Activated T-cell treated with anti-CD3 and anti-CD28 coated beads, Interleukin-2, amount 50 U/mL, for 48 hours (primary cell): ENCODE measurements around the gene ZMAT5.
A peak's percentile ranks its signal among the peaks of the same experiment; 100 is the strongest.
"Not testable (repeated sequence)": the region's sequence is repeated elsewhere in the genome, so short reads cannot be mapped to it uniquely, and the experiment has no call there.

Experiments
- DNase-seq, 2 experiments: peaks; one replicate each; pipeline ENCODE4 v3.0.0-alpha.2; 2020

The ZMAT5 gene

DNA sequence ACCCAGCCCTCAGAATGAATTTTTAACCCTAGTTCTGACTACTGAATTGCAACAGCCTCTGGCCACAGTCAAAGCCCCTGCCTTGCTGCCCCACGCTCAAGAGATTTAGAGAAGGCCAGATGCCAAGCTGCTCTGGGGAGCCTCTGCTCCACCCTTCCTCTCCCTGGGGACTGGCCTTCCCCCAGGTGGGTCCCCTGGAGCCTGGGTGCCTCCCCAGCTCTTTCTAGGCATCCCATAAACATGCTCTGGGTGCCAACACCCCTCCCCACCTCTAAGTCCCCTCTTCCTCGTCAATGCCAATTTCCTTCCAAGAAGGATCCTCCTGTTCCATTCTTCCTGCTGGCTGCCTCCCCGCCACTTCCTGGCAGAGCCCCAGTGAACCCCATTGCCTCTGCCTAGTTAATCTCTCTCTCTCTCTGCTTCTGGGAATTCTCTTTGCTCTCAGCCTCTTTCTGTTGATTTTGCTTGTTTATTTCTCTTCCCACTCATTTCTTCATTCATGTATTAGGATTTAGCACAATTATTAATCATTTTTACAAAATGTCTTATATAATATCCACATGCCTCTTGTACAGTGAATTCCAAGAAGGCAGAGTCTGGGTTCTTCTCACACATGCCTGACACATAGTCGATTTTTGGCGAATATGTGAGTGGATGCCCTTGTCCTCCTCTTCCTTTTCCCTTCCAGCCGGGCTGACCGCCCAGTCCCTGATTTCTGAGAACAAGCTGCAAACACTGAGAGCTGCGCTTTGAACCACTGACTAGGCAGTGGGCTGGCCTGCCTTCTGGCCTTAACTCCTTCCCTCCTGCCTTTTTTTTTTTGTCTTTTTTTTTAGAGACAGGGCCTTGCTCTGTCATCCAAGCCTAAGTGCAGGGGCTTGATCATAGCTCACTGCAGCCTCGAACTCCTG lies 17.9 kb upstream of the ZMAT5 start:
- no peak for DNase-seq

DNA sequence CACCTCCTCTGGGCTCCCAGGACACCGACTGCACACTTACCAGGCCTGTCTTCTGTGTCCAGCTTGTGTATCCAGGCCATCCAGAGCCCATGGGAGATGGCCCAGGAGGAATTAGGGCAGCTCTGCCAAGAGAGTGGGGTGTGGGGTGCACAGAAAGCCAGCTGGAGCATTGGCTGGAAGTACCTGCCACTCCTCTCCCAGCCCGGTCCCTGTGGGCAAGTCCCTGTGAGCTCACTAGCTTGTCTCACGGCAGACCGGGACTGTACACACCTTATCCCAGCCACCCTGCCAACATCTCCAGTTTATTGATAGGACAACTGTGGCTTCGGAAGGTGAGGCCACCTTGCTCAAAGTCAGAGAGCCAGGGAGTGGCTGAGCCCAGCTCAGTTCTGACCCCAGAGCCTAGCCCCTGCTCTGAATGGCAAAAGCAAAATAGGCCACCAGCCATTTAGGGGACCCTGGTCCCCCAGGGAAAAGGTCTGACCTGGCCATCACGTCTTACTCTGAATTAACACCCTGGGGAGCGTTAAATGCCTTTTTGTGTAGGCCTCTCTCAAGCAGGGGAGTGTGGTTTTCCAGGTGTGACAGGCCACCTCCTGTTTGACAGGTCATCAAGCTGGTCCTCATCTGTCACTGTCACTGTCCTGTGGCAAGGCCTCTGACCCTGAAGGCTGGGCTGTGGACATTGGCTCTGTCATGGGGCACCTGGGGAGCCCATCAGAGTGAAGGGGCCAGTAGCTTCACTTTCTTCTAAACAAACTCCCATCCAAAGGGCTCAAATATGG lies 15.4 kb upstream of the ZMAT5 start:
- DNase-seq = no peak

DNA sequence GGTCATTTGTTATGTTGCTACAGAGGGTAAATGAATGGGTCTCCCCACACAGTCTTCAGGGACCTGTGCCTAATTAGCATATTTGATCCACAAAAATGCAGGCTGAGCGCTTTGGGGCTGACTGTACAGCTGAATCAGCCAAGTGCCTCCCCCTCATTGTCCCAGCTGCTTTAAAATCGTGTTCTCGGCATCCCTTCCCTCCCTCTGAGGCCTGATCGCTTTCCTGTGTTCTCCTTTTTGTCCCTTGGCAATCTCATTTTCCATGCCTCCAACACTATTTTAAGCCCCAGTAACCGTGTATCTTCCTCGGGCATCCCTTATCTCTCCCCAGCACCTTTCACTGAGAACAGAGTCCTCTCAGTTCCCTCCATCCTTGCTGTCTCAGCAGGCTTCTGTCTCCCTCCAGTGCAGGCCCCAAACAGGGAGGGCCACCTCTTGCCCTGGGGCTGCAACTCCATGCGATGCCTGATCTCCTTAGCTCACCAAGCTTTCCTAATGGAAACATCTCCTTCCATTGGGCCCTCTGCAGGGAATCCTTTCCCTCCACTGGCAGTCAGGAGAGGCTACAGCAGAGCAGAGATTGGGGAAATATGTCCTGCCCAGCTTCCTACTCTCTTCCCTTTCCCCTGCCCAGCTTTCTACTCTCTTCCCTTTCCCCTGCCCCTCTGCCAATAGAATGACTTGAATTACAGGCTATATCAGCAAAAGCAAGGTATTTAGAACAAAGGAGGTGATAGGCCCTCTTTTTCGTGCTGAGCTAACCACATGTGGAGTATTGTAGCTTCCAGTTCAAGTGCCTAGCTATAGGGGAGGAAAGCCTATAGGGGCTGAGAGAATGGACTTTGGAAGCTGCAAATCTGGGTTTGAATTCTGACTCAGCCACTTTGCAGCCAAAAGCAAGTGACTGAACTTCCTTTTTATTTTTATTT lies 14.2 kb upstream of the ZMAT5 start:
- no peak for DNase-seq

- DNase-seq = no peak
These were observed 13.4 kb upstream of the ZMAT5 start for GRCh38 chr22:29780220-29780619.

DNA sequence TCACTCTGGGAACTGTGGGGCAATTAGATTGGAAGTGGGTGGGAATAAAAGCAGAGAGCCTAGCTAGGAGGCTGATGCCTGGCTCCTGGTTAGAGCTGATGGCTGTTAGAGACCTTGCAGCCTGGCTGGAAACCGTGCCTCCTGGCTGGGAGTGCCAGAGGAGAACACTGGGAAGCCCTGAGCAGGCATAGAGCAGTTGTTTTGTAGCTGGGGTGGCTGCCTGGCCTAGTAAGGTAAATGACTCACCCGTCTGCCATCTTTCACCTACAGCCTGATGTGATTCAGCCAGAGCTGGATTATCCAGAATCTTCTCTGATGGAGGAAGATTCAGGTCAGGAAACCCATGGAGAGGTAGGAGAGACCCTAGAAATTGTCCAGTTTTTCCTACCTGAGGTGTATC lies 6.4 kb upstream of the ZMAT5 start:
- DNase-seq = no peak

- DNase-seq = no peak
These were observed 5.4 kb upstream of the ZMAT5 start for GRCh38 chr22:29772170-29772641.

- DNase-seq = no peak
These were observed 3.0 kb upstream of the ZMAT5 start for GRCh38 chr22:29769723-29770321.

GRCh38 chr22:29768052-29768693 lies 1.4 kb upstream of the ZMAT5 start:
- DNase-seq = no peak

GRCh38 chr22:29767171-29768051 lies 604 bp upstream of the ZMAT5 start, which contains the start of gene UQCR10:
UQCR10 (plus strand) TSS chr22:29767369; CDS start chr22:29767399, 30 bp downstream.
- peak; percentile 92 to 93 for DNase-seq

DNA sequence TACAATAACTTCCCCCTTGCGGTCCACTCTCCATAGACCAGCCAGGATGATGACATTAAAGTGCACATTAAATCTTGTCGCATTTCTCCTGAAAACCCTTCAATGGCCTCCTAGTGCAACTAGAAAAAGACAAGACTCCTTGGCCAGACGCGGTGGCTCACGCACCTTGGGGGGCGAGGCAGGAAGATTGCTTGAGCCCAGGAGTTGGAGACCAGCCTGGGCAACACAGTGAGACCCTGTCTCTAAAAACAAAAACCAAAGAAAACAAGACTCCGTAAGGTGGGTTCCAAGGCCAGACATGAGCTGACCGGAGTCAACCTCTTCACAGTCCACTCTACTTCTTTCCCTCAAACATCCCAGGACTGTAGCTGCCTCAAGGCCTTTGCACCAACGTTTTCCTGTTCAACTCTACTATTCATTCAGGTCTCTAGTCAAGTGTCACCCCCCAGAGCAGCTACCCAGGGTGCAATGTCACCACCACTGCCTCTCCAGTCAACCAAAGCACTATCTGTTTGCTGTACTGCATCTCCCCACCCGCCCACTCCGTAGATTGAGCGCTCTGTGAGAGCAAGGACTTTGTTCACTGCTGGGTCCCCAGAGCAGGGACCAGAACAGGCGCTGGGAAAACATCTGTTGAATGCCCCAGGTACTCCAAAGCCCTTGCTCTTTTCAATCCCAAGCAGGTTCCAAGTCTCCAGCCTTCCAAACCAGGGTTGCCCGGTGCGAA lies 739 bp downstream of the ZMAT5 start:
- peak in 1 of 2 experiments; percentile 53 for DNase-seq

- no peak for DNase-seq
These were observed 4.5 kb downstream of the ZMAT5 start for GRCh38 chr22:29762263-29762662.

GRCh38 chr22:29758959-29759358 lies 7.8 kb downstream of the ZMAT5 start:
- DNase-seq = no peak

GRCh38 chr22:29758068-29758622 lies 8.7 kb downstream of the ZMAT5 start:
- DNase-seq = no peak

- DNase-seq = no peak
These were observed 9.7 kb downstream of the ZMAT5 start for GRCh38 chr22:29757096-29757495.

DNA sequence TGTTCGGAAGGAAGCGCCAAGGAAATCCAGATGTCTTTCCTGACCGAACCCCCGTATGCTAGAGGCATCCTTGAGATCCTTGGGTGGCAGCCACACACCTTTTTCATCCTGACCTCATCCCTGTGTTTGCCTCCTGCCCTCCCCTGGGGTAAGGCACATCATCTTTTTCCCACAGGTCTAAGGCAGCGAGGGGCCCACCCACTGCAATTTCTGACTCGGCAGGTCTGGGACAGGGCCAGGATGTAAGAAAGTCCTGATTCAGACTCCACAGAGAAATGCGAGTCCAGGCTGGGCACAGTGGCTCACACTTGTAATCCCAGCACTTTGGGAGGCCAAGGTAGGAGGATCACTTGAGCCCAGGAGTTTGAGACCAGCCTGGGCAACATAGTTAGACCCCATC lies 10.5 kb downstream of the ZMAT5 start:
- no peak for DNase-seq

DNA sequence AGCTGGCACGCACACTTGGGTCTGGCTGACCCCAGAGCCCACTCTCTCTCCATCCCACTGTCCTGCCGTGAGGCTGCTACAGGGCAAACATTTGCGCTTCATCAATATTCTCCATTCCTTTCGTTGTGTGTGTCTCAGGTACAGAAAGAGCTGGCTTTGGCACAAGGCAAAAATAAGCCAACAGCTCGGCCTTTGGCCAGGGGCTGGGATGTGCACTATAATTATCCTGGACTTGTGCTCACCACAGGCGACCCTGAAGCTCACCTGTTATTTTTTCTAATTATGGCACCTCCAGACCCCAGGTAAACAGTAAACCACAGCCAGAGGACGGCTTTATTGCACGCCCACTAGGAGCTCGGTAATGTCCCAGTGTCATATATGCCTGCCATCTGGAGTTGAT lies 10.9 kb downstream of the ZMAT5 start:
- DNase-seq = no peak

DNA sequence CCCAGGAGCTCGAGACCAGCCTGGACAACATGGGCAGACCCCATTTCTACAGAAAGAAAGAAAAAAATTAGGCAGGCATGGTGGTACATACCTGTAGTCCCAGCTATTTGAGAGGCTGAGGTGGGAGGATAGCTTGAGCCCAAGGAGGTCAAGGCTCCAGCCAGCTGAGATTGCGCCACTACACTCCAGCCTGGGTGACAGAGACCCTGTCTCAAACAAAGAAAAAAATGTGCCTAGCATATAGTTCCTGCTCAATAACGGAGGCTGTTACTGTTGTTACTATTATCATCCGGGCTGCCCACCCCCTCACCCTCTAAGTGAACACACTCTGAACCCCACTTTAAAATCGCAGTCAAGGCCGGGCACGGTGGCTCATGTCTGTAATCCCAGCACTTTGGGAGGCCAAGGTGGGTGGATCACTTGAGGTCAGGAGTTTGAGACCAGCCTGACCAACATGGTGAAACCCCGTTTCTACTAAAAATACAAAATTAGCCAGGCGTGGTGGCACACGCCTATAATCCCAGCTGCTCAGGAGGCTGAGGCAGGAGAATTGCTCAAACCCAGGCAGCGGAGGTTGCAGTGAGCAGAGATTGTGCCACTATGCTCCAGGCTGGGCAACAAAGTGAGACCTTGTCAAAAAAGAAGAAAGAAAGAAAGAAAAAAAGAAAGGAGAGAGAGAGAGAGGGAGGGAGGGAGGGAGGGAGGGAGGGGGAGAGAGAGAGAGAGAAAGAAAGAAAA lies 12.0 kb downstream of the ZMAT5 start:
- not testable (repeated sequence) for DNase-seq

DNA sequence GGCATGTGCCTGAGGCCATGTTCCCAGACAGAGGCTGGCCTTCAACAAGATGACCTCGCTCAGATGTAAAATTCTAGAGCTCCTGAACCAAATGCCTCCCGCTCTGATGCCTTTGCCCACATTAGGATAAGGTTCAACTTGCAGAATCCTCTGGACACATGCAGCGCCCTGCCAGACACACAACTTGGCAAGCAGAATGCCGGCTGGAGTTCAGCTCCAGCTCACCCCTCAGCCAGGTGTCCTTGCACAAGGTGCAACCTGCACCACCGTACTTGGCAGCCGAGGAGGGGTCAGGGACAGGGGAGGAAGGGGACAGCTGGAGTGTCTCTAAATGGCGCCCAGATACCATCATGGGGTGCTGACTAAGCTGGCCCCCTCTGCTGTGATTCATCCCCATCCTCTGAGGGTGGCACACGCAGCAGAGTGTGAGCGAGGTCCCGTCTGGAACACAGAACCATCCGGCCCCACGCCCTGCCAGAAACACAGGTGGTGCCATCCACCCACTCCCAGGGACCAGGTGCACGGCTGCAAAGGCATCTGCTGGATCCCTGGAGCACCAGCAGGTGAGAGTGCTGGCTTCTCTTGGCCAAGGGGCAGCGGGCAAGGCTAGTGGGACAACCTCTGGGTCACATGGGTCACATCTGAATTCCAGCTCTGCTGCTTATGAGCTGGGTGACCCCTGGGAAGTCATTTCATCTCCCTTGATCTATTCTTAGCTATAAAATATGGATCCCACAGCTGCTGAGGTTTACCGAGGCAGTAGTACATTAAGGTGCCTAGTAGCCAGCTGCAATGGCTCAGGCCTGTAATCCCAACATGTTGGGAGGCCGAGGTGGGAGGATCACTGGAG lies 12.8 kb downstream of the ZMAT5 start:
- no peak for DNase-seq
